DND-41 (cell line): ENCODE measurements around the gene KRT7.

Experiments used
- CTCF ChIP-seq: IDR thresholded peaks from 2 replicates; pipeline ENCODE4 v1.5.1; 2012; ENCODE audit warnings: borderline replicate concordance, low read length, moderate library complexity, mild to moderate bottlenecking; ENCODE audit not compliant: poor library complexity, severe bottlenecking; ENCODE audit errors: extremely low read depth
- EZH2 ChIP-seq: IDR thresholded peaks from 3 replicates; pipeline ENCODE4 v1.6.1; 2012; ENCODE audit warnings: borderline replicate concordance, low read depth, mild to moderate bottlenecking, moderate library complexity, low read length, inconsistent platforms; ENCODE audit not compliant: severe bottlenecking

GRCh38 chr12:52294803-52295202, 61.8 kb downstream of the KRT7 start:
- TF ChIP-seq CTCF (no peak), EZH2 (no peak)
